ENCODE measurements around the gene RGS3. TPM values are rescaled to one million over a fixed set of nuclear protein-coding genes. Genes with fewer than 3 reads are reported as not detected.

Gene RGS3
- total RNA-seq, 6 donors from 2014 or later: 60.3 to 93.2 (median 72.6) TPM

GRCh38 chr9:113585555-113585954, 122.0 kb downstream of the RGS3 start:
- Histone ChIP-seq H3K4me1 (peaks cover 66 to 87% (median 79%) of the 10 kb centered on the region in 4 donors), H3K9me3 (no peaks in the 10 kb centered on the region), H3K36me3 (peaks cover 14 to 37% (median 24%) of the 10 kb centered on the region in 4 donors), H3K4me3 (no peak overlapping the region), H3K27ac (peak overlapping the region; percentile 13 to 84 (median 78)), H3K27me3 (no peaks in the 10 kb centered on the region)
- TF ChIP-seq POLR2AphosphoS5 (IDR thresholded peaks at IDR 0.05) (no peak), POLR2A (IDR thresholded peaks at IDR 0.05) (no peak), EP300 (IDR thresholded peaks at IDR 0.05) (no peak)
- TF ChIP-seq, protein P1, sequence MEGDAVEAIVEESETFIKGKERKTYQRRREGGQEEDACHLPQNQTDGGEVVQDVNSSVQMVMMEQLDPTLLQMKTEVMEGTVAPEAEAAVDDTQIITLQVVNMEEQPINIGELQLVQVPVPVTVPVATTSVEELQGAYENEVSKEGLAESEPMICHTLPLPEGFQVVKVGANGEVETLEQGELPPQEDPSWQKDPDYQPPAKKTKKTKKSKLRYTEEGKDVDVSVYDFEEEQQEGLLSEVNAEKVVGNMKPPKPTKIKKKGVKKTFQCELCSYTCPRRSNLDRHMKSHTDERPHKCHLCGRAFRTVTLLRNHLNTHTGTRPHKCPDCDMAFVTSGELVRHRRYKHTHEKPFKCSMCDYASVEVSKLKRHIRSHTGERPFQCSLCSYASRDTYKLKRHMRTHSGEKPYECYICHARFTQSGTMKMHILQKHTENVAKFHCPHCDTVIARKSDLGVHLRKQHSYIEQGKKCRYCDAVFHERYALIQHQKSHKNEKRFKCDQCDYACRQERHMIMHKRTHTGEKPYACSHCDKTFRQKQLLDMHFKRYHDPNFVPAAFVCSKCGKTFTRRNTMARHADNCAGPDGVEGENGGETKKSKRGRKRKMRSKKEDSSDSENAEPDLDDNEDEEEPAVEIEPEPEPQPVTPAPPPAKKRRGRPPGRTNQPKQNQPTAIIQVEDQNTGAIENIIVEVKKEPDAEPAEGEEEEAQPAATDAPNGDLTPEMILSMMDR (IDR thresholded peaks at IDR 0.05): no peak
- DNase-seq (no peak), ATAC-seq (ENCODE audit: low FRiP score in 2 of 2) (no peak)
- 92 to 100% methylated on average over 2 of the region's 2 CpGs for WGBS, 2 donors

- ATAC-seq (ENCODE audit: low FRiP score in 2 of 2): peak in 1 of 2 donors; percentile 45
- no peak for DNase-seq
- TF ChIP-seq EP300 (IDR thresholded peaks at IDR 0.05) (no peak), POLR2A (IDR thresholded peaks at IDR 0.05) (no peak), POLR2AphosphoS5 (IDR thresholded peaks at IDR 0.05) (peak in 1 of 2 donors; percentile 30)
- TF ChIP-seq, protein P1 (IDR thresholded peaks at IDR 0.05): peak in 5 of 6 experiments; percentile 18 to 55 (median 43)
- H3K9me3 ChIP-seq: no peaks in the 10 kb centered on the region
- H3K27ac ChIP-seq: peak overlapping the region; percentile 68 to 84 (median 78)
- 63 to 65% methylated on average over 2 to 14 of the region's 14 CpGs for WGBS, 2 donors
- peaks cover 64 to 87% (median 77%) of the 10 kb centered on the region in 4 donors for H3K4me1 ChIP-seq
- H3K27me3 ChIP-seq: no peaks in the 10 kb centered on the region
- H3K4me3 ChIP-seq: no peak overlapping the region
- peaks cover 14 to 39% (median 26%) of the 10 kb centered on the region in 4 donors for H3K36me3 ChIP-seq
Measured at GRCh38 chr9:113587471-113588031, 124.0 kb downstream of the RGS3 start.

- DNase-seq (no peak), ATAC-seq (ENCODE audit: low FRiP score in 2 of 2) (no peak)
- Histone ChIP-seq H3K4me1 (peaks cover 64 to 87% (median 80%) of the 10 kb centered on the region in 4 donors), H3K27ac (peak overlapping the region; percentile 68 to 84 (median 78)), H3K9me3 (no peaks in the 10 kb centered on the region), H3K27me3 (no peaks in the 10 kb centered on the region), H3K36me3 (peaks cover 14 to 35% (median 25%) of the 10 kb centered on the region in 4 donors), H3K4me3 (no peak overlapping the region)
- no peak for TF ChIP-seq EP300 (IDR thresholded peaks at IDR 0.05)
- TF ChIP-seq, protein P1 (IDR thresholded peaks at IDR 0.05): no peak
- TF ChIP-seq POLR2AphosphoS5 (IDR thresholded peaks at IDR 0.05): no peak
- TF ChIP-seq POLR2A (IDR thresholded peaks at IDR 0.05): no peak
- 44 to 45% methylated on average over 12 to 13 of the region's 13 CpGs for WGBS, 2 donors
Measured at GRCh38 chr9:113588242-113588810, 124.8 kb downstream of the RGS3 start.

DNA sequence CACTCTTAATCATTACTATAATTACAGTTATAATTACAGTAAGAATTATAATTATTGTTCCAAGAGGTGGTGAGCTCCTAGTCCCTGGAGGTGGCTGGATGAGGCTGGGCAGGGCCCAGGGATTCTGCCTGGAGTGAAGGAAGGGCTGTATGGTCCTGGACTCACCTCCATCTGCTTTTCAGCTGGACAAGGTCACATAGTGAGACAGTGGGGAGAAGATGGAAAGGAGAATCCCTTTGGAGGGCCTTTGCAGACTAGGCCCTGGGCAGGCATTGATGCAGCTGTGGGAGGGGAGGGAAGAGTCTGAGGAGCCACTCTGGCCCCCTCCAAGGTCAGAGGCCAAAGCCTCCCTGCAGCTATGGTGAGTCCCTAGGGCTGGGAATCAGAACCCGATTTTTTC, 125.4 kb downstream of the RGS3 start:
- Histone ChIP-seq H3K27me3 (no peaks in the 10 kb centered on the region), H3K36me3 (peaks cover 9 to 29% (median 20%) of the 10 kb centered on the region in 4 donors), H3K9me3 (no peaks in the 10 kb centered on the region), H3K27ac (peak overlapping the region; percentile 68 to 84 (median 78)), H3K4me1 (peaks cover 69 to 92% (median 82%) of the 10 kb centered on the region in 4 donors), H3K4me3 (no peak overlapping the region)
- 13 to 43% methylated on average over 1 of the region's 1 CpG for WGBS, 2 donors
- TF ChIP-seq, protein P1 (IDR thresholded peaks at IDR 0.05): no peak
- no peak for TF ChIP-seq POLR2AphosphoS5 (IDR thresholded peaks at IDR 0.05)
- no peak for TF ChIP-seq EP300 (IDR thresholded peaks at IDR 0.05)
- TF ChIP-seq POLR2A (IDR thresholded peaks at IDR 0.05): no peak
- DNase-seq (no peak), ATAC-seq (ENCODE audit: low FRiP score in 2 of 2) (no peak)
